Panc1 (cell line): ENCODE results near the gene RRM2.

Experiments
- CTCF ChIP-seq: fragments of 450-650 bp; IDR thresholded peaks from 2 replicates; pipeline ENCODE4 v1.5.1; 2017; ENCODE audit warnings: mild to moderate bottlenecking
- SIN3A ChIP-seq: IDR thresholded peaks from 2 replicates; pipeline ENCODE4 v1.6.1; 2012; ENCODE audit warnings: low read depth, mild to moderate bottlenecking, low read length, moderate library complexity, borderline replicate concordance; ENCODE audit not compliant: insufficient read depth

GRCh38 chr2:10160203-10160955 is 37.8 kb downstream of the RRM2 start:
- TF ChIP-seq CTCF, result no peak
- no peak for TF ChIP-seq SIN3A
